PFSK-1 (cell line): Measurements from ENCODE around the gene QRFP.

ENCODE experiments used
- FOXP2 ChIP-seq: optimal IDR thresholded peaks from 2 replicates; pipeline ENCODE3; 2011; ENCODE audit warnings: borderline replicate concordance, control low read depth, inconsistent platforms; ENCODE audit not compliant: insufficient read depth; ENCODE audit errors: extremely low read length, extremely low read depth
- POLR2AphosphoS5 ChIP-seq: IDR thresholded peaks from 2 replicates; pipeline ENCODE4 v1.6.1; 2012; ENCODE audit warnings: low read depth, mild to moderate bottlenecking, control low read depth, low read length, moderate library complexity
- SIN3A ChIP-seq: IDR thresholded peaks from 2 replicates; pipeline ENCODE4 v1.6.1; 2012; ENCODE audit warnings: mild to moderate bottlenecking, low read length, moderate library complexity, borderline replicate concordance; ENCODE audit not compliant: insufficient read depth
- TAF1 ChIP-seq: IDR thresholded peaks from 2 replicates; pipeline ENCODE4 v1.6.1; 2012; ENCODE audit warnings: low read length, control low read depth, borderline replicate concordance; ENCODE audit not compliant: insufficient read depth
- TF ChIP-seq, protein P1 (sequence below), 2 experiments: IDR thresholded peaks; 2 replicates each; pipeline versions ENCODE4 v1.6.1 to v1.8.0; 2011 to 2012; ENCODE audit warnings: low read depth in 2 of 2, low read length in 2 of 2, control low read depth in 1 of 2, inconsistent platforms in 1 of 2, mild to moderate bottlenecking in 1 of 2, moderate library complexity in 1 of 2; ENCODE audit not compliant: insufficient read depth in 1 of 2

The QRFP gene

DNA sequence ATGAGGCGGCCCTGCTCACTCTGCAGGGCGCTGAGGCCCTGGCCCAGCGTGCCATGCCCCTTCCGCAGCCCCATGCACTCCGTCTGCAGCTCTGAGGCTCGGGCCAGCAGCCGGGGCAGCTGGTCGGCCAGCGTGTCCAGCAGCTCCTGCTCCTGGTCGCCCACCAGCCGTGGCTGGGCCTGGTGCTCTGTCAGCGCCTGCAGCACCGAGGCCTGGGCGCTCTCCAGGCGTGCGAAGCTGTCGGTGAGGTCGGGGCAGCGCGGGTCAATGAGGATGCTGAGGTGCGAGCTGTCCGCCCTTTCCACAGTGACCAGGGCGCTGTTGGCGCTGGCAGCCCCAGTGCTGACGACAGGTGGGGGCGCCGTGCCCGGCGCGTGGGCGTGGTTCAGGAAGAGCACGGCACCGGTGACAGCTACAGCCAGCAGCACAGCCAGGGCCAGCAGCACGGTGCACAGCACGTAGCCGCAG lies 33.0 kb upstream of the QRFP start:
- TF ChIP-seq SIN3A (no peak), TAF1 (no peak), FOXP2 (no peak), POLR2AphosphoS5 (no peak)
- TF ChIP-seq, protein P1, sequence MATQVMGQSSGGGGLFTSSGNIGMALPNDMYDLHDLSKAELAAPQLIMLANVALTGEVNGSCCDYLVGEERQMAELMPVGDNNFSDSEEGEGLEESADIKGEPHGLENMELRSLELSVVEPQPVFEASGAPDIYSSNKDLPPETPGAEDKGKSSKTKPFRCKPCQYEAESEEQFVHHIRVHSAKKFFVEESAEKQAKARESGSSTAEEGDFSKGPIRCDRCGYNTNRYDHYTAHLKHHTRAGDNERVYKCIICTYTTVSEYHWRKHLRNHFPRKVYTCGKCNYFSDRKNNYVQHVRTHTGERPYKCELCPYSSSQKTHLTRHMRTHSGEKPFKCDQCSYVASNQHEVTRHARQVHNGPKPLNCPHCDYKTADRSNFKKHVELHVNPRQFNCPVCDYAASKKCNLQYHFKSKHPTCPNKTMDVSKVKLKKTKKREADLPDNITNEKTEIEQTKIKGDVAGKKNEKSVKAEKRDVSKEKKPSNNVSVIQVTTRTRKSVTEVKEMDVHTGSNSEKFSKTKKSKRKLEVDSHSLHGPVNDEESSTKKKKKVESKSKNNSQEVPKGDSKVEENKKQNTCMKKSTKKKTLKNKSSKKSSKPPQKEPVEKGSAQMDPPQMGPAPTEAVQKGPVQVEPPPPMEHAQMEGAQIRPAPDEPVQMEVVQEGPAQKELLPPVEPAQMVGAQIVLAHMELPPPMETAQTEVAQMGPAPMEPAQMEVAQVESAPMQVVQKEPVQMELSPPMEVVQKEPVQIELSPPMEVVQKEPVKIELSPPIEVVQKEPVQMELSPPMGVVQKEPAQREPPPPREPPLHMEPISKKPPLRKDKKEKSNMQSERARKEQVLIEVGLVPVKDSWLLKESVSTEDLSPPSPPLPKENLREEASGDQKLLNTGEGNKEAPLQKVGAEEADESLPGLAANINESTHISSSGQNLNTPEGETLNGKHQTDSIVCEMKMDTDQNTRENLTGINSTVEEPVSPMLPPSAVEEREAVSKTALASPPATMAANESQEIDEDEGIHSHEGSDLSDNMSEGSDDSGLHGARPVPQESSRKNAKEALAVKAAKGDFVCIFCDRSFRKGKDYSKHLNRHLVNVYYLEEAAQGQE (IDR thresholded peaks at IDR 0.05; ENCODE audit: insufficient read depth in 1 of 2, low read depth in 2 of 2, low read length in 2 of 2): no peak

- TF ChIP-seq, protein P1 (IDR thresholded peaks at IDR 0.05; ENCODE audit: insufficient read depth in 1 of 2, low read depth in 2 of 2, low read length in 2 of 2): no peak
- TF ChIP-seq SIN3A (no peak), FOXP2 (no peak), POLR2AphosphoS5 (no peak), TAF1 (no peak)
Measured at GRCh38 chr9:130927995-130928900, 31.6 kb upstream of the QRFP start.

DNA sequence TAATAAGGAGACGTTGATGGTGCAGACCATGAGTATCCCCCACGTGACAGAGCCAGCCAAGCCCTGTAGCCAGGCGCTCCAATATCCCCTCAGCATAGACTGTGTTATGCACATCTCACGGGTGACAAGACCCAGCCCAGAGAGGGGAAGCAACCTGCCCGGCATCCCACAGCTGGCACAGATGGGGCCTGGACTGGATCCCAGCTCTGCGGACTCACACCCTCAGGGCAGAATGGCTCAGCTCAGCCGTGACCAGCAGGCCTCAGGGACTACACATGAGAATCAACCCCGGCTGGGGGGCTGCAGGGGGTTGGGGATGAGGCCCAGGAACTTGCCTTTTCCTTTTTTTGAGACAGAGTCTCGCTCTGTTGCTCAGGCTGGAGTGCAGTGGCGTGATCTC lies 30.7 kb upstream of the QRFP start:
- no peak for TF ChIP-seq POLR2AphosphoS5
- no peak for TF ChIP-seq SIN3A
- TF ChIP-seq, protein P1 (IDR thresholded peaks at IDR 0.05; ENCODE audit: insufficient read depth in 1 of 2, low read depth in 2 of 2, low read length in 2 of 2): no peak
- no peak for TF ChIP-seq FOXP2
- no peak for TF ChIP-seq TAF1

DNA sequence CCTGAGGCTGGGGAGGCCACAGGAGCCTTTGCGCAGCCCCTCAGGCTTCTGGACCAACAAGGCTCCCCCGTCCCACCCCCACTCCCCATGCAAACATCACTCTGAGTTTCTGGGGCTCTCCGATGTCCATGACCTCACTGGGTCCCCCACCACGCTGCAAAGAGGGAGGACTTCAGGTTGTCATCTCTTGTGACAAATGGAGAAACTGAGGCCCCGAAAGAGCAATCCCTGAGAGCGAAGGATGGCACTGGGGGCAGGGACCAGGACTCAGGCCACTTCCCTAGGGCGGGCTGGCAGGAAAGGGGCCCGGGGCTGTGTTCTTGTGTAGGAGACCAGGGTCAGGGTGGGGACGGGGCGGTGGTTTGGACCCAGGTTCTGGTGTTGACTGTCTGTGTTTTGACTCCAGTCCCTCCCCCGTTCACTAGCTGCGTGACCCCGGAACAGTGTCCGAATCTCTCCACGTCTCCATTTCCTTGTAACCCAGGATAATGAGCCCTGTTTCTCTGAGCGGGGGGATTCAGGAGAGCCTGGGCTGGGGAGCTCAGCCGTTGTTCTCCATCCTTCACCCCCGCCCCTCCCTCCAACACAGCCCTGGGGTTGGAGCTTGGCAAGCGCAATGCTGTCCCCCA lies 28.6 kb upstream of the QRFP start:
- TF ChIP-seq TAF1 (no peak), POLR2AphosphoS5 (no peak), SIN3A (no peak), FOXP2 (no peak)
- TF ChIP-seq, protein P1 (IDR thresholded peaks at IDR 0.05; ENCODE audit: insufficient read depth in 1 of 2, low read depth in 2 of 2, low read length in 2 of 2): no peak
